ENCODE measurements around the gene C2CD3.

DNA sequence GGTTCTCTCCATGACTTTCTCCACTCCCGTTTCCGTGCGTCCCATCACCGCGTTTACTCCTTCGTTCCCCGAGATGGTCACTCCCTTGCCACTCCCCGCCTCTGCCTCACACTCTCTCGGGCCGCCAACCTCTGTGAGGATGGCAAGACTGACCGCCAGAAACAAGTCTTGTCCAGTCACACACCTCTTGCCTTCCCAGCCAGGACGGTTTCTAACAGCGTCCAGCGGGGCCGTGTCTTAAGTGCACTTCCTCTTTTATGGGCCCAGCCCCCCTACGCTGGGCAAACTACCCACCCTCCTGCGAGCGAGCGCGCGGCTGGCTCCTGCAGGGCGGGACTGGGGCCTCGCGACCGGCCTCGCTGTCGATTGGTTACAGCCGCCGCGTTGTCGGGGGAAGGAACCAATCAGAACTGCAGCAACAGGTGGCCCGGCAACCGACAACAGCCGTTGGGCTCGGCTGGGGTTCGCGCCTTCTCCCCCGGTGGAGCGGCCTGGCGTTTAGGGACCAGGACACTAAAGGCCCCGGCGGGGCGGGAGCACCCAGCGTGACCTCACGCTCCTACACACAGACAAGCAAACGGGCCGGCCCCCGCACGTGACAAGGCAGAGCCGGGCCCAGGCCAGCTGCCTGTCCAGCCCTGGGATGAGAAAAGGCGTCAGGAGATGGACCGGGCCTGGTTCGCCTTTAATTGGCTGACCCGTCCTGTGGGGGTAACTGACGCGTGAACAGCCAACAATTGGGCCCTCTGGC is 187.6 kb downstream of the C2CD3 start:
- TF ChIP-seq, protein P1, sequence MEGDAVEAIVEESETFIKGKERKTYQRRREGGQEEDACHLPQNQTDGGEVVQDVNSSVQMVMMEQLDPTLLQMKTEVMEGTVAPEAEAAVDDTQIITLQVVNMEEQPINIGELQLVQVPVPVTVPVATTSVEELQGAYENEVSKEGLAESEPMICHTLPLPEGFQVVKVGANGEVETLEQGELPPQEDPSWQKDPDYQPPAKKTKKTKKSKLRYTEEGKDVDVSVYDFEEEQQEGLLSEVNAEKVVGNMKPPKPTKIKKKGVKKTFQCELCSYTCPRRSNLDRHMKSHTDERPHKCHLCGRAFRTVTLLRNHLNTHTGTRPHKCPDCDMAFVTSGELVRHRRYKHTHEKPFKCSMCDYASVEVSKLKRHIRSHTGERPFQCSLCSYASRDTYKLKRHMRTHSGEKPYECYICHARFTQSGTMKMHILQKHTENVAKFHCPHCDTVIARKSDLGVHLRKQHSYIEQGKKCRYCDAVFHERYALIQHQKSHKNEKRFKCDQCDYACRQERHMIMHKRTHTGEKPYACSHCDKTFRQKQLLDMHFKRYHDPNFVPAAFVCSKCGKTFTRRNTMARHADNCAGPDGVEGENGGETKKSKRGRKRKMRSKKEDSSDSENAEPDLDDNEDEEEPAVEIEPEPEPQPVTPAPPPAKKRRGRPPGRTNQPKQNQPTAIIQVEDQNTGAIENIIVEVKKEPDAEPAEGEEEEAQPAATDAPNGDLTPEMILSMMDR (IDR thresholded peaks at IDR 0.05; ENCODE audit: low read depth, low read length, missing input control), result no peak
- TF ChIP-seq SP1 (IDR thresholded peaks at IDR 0.05) (peak; percentile 63), YY1 (IDR thresholded peaks at IDR 0.05) (peak; percentile 31), TAF1 (conservative IDR thresholded peaks at IDR 0.05) (no peak), RAD21 (IDR thresholded peaks at IDR 0.05) (no peak), HNF4A (conservative IDR thresholded peaks at IDR 0.05) (no peak), RXRA (IDR thresholded peaks at IDR 0.05) (peak in 1 of 2 donors; percentile 26), EGR1 (IDR thresholded peaks at IDR 0.05; ENCODE audit: low read depth in 2 of 2) (no peak), GABPA (IDR thresholded peaks at IDR 0.05 in 1 of 2, conservative IDR thresholded peaks at IDR 0.05 in 1 of 2) (no peak), NR2F2 (IDR thresholded peaks at IDR 0.05) (no peak)
- TF ChIP-seq, protein P2, sequence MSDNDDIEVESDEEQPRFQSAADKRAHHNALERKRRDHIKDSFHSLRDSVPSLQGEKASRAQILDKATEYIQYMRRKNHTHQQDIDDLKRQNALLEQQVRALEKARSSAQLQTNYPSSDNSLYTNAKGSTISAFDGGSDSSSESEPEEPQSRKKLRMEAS (IDR thresholded peaks at IDR 0.05), result peak; percentile 31
- TF ChIP-seq, protein P3, sequence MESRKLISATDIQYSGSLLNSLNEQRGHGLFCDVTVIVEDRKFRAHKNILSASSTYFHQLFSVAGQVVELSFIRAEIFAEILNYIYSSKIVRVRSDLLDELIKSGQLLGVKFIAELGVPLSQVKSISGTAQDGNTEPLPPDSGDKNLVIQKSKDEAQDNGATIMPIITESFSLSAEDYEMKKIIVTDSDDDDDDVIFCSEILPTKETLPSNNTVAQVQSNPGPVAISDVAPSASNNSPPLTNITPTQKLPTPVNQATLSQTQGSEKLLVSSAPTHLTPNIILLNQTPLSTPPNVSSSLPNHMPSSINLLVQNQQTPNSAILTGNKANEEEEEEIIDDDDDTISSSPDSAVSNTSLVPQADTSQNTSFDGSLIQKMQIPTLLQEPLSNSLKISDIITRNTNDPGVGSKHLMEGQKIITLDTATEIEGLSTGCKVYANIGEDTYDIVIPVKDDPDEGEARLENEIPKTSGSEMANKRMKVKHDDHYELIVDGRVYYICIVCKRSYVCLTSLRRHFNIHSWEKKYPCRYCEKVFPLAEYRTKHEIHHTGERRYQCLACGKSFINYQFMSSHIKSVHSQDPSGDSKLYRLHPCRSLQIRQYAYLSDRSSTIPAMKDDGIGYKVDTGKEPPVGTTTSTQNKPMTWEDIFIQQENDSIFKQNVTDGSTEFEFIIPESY (IDR thresholded peaks at IDR 0.05), result no peak
- TF ChIP-seq, protein P4, sequence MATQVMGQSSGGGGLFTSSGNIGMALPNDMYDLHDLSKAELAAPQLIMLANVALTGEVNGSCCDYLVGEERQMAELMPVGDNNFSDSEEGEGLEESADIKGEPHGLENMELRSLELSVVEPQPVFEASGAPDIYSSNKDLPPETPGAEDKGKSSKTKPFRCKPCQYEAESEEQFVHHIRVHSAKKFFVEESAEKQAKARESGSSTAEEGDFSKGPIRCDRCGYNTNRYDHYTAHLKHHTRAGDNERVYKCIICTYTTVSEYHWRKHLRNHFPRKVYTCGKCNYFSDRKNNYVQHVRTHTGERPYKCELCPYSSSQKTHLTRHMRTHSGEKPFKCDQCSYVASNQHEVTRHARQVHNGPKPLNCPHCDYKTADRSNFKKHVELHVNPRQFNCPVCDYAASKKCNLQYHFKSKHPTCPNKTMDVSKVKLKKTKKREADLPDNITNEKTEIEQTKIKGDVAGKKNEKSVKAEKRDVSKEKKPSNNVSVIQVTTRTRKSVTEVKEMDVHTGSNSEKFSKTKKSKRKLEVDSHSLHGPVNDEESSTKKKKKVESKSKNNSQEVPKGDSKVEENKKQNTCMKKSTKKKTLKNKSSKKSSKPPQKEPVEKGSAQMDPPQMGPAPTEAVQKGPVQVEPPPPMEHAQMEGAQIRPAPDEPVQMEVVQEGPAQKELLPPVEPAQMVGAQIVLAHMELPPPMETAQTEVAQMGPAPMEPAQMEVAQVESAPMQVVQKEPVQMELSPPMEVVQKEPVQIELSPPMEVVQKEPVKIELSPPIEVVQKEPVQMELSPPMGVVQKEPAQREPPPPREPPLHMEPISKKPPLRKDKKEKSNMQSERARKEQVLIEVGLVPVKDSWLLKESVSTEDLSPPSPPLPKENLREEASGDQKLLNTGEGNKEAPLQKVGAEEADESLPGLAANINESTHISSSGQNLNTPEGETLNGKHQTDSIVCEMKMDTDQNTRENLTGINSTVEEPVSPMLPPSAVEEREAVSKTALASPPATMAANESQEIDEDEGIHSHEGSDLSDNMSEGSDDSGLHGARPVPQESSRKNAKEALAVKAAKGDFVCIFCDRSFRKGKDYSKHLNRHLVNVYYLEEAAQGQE (IDR thresholded peaks at IDR 0.05), result no peak
- TF ChIP-seq, protein P5, sequence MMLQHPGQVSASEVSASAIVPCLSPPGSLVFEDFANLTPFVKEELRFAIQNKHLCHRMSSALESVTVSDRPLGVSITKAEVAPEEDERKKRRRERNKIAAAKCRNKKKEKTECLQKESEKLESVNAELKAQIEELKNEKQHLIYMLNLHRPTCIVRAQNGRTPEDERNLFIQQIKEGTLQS (IDR thresholded peaks at IDR 0.05), result no peak

Measured in liver (tissue), 3 donors.